GM19035 (cell line): ENCODE measurements around the gene SARS1.

ENCODE experiments used
- ATAC-seq: cut with Tn5 transposase; IDR thresholded peaks from one replicate; pipeline ENCODE4 v1.9.1; 2021; ENCODE audit not compliant: unreplicated experiment

Gene SARS1

GRCh38 chr1:109248797-109249629 lies 35.3 kb downstream of the SARS1 start, which contains the start of gene CELSR2:
Gene CELSR2 (plus strand): TSS chr1:109249539. CDS start chr1:109250080, 541 bp downstream.
- peak; percentile 81 for ATAC-seq

- peak; percentile 38 for ATAC-seq
Measured at GRCh38 chr1:109249654-109250401, 36.1 kb downstream of the SARS1 start.

- ATAC-seq = no peak
Measured at GRCh38 chr1:109250454-109251276, 36.9 kb downstream of the SARS1 start.

GRCh38 chr1:109251277-109252166 lies 37.8 kb downstream of the SARS1 start:
- ATAC-seq = no peak

GRCh38 chr1:109252167-109252892 lies 38.6 kb downstream of the SARS1 start:
- no peak for ATAC-seq

- ATAC-seq = no peak
Measured at GRCh38 chr1:109252893-109253802, 39.4 kb downstream of the SARS1 start.

GRCh38 chr1:109253803-109254620 lies 40.3 kb downstream of the SARS1 start:
- ATAC-seq = no peak

GRCh38 chr1:109254621-109255096 lies 40.9 kb downstream of the SARS1 start:
- no peak for ATAC-seq

- ATAC-seq = no peak
Measured at GRCh38 chr1:109255097-109255651, 41.5 kb downstream of the SARS1 start.

GRCh38 chr1:109255678-109256077 lies 42.0 kb downstream of the SARS1 start:
- ATAC-seq = no peak

GRCh38 chr1:109256085-109256484 lies 42.4 kb downstream of the SARS1 start:
- ATAC-seq = no peak

- no peak for ATAC-seq
Measured at GRCh38 chr1:109256971-109257681, 43.4 kb downstream of the SARS1 start.

- no peak for ATAC-seq
Measured at GRCh38 chr1:109257682-109258421, 44.1 kb downstream of the SARS1 start.

- ATAC-seq = no peak
Measured at GRCh38 chr1:109258481-109259466, 45.1 kb downstream of the SARS1 start.
